Kidney (tissue), 14 donors: ENCODE results near the gene APOBEC3A. TPM values are rescaled to one million over a fixed set of nuclear protein-coding genes. Genes with fewer than 3 reads are reported as not detected.

Experiments
- DNase-seq, 5 donors: peaks; one replicate each; pipeline ENCODE4 v3.0.0-alpha.2; 2013 to 2020
- FAIRE-seq: peaks from 2 replicates; lab custom pipeline; 2012; peaks lifted over from hg19 to GRCh38; lab: Jason Lieb, UNC
- H3K27ac ChIP-seq, 2 donors: one replicate each; pipeline ENCODE4 v1.7.0; 2013; ENCODE audit warnings: low read depth in 2 of 2, low read length in 2 of 2, inconsistent platforms in 1 of 2
- H3K27me3 ChIP-seq: one replicate; pipeline ENCODE4 v1.7.1; 2013; ENCODE audit warnings: low read length, inconsistent platforms; ENCODE audit not compliant: control insufficient read depth, insufficient read depth
- H3K36me3 ChIP-seq, 3 donors: one replicate each; pipeline versions ENCODE4 v1.7.0 to v1.7.1; 2013; ENCODE audit warnings: low read length in 3 of 3, control low read depth in 1 of 3, inconsistent platforms in 1 of 3; ENCODE audit not compliant: insufficient read depth in 3 of 3, control insufficient read depth in 2 of 3
- H3K4me1 ChIP-seq, 3 donors: one replicate each; pipeline versions ENCODE4 v1.7.0 to v1.7.1; 2013; ENCODE audit warnings: low read length in 3 of 3, inconsistent platforms in 1 of 3, low read depth in 1 of 3; ENCODE audit not compliant: control insufficient read depth in 2 of 3, insufficient read depth in 2 of 3
- H3K4me3 ChIP-seq, 3 donors: one replicate each; pipeline versions ENCODE4 v1.7.0 to v1.8.1; 2013; ENCODE audit warnings: low read length in 3 of 3, control low read depth in 1 of 3, inconsistent platforms in 1 of 3
- H3K9ac ChIP-seq, 3 donors: one replicate each; pipeline versions ENCODE4 v1.7.0 to v1.7.1; 2013; ENCODE audit warnings: low read length in 3 of 3, control low read depth in 1 of 3, inconsistent platforms in 1 of 3
- H3K9me3 ChIP-seq, 3 donors: one replicate each; pipeline versions ENCODE4 v1.7.0 to v1.7.1; 2013; ENCODE audit warnings: low read length in 3 of 3, control low read depth in 1 of 3, inconsistent platforms in 1 of 3; ENCODE audit not compliant: control insufficient read depth in 2 of 3, insufficient read depth in 1 of 3
- CTCF ChIP-seq: IDR thresholded peaks from 3 replicates; pipeline ENCODE4 v1.5.1; 2012; ENCODE audit warnings: mild to moderate bottlenecking, moderate library complexity, borderline replicate concordance; ENCODE audit not compliant: insufficient read depth; ENCODE audit errors: extremely low read depth
- intact Hi-C: fragments of 100-400 bp; cut with DNase I; formaldehyde crosslinking; loops from one replicate; pipeline ENCODE4 v1.11.1; 2022
- polyA plus RNA-seq: library from polyadenylated mRNA; stranded (reverse); fragments of 350-450 nt; fragmentation: Illumina TruSeq; extraction: RNeasy Lipid Tissue Mini Kit (QIAGEN cat#74804); gene quantifications from one replicate; pipeline ENCODE4 v1.2.3, GENCODE V29; 2014; ENCODE audit warnings: low read depth, low replicate concordance; ENCODE audit not compliant: insufficient read depth
- total RNA-seq: library from RNA; stranded (reverse); fragmentation: NEBNext Ultra II Directional; extraction: Animal tissue kit (Norgen Biotek cat#: 25700); gene quantifications from one replicate; pipeline ENCODE4 v1.2.1, GENCODE V29; 2021
- donor health status: control.
- donor health status: control.
- donor health status: control.
- donor health status: control.
- donor health status: control.
- donor health status: DM: yes; HTN: yes; CAD: no.
- donor health status: Normal renal cell carcinoma (clear cell type).

APOBEC3A gene
- total and polyA plus RNA-seq, 2 donors from 2014 or later, result 1.2 TPM; not detected in 1

- FAIRE-seq (no peak), DNase-seq (peak in 4 of 5 donors; percentile 35 to 92 (median 68))
Measured at GRCh38 chr22:38923463-38924346, 33.7 kb upstream of the APOBEC3A start.

GRCh38 chr22:38924347-38924952, 33.0 kb upstream of the APOBEC3A start:
- DNase-seq, result peak in 4 of 5 donors; percentile 54 to 94 (median 72)
- no peak for TF ChIP-seq CTCF
- Histone ChIP-seq H3K27me3 (no peaks in the 10 kb centered on the region), H3K4me3 (peak overlapping the region in 2 of 3 donors; percentile 33 to 35), H3K9ac (no peak overlapping the region), H3K4me1 (peaks cover 0 to 13% (median 10%) of the 10 kb centered on the region in 3 donors), H3K36me3 (no peaks in the 10 kb centered on the region), H3K27ac (peak overlapping the region; percentile 54 to 58), H3K9me3 (no peaks in the 10 kb centered on the region)
- FAIRE-seq, result peak; percentile 72
- intact Hi-C loops, result no loop called here

More at GRCh38 chr22:38923463-38924346, 33.7 kb upstream of the APOBEC3A start:
- Histone ChIP-seq H3K9me3 (no peaks in the 10 kb centered on the region), H3K27ac (peak overlapping the region; percentile 54 to 58), H3K36me3 (no peaks in the 10 kb centered on the region), H3K4me1 (peaks cover 0 to 13% (median 10%) of the 10 kb centered on the region in 3 donors), H3K27me3 (no peaks in the 10 kb centered on the region), H3K9ac (no peak overlapping the region), H3K4me3 (peak overlapping the region in 2 of 3 donors; percentile 22 to 35)
- TF ChIP-seq CTCF, result peak; percentile 10
- intact Hi-C loops, result no loop called here

- H3K4me1 ChIP-seq, result peaks cover 0 to 13% (median 10%) of the 10 kb centered on the region in 3 donors
Measured at GRCh38 chr22:38925571-38926041, 31.8 kb upstream of the APOBEC3A start.

More at GRCh38 chr22:38925571-38926041, 31.8 kb upstream of the APOBEC3A start:
- Histone ChIP-seq H3K36me3 (no peaks in the 10 kb centered on the region), H3K9ac (no peak overlapping the region), H3K27me3 (no peaks in the 10 kb centered on the region), H3K9me3 (no peaks in the 10 kb centered on the region), H3K4me3 (no peak overlapping the region), H3K27ac (no peak overlapping the region)
- FAIRE-seq, result no peak
- no peak for TF ChIP-seq CTCF
- intact Hi-C loops, result no loop called here
- DNase-seq, result no peak
